A673 (cell line): ENCODE measurements around the gene TREML4.

ENCODE experiments used
- EZH2 ChIP-seq: fragments of 200-600 bp; sonication (generic); IDR thresholded peaks from 2 replicates; pipeline ENCODE4 v1.6.1; 2017; ENCODE audit warnings: borderline replicate concordance, low read depth, mild to moderate bottlenecking, mixed read lengths, antibody characterized with exemption, low read length; ENCODE audit not compliant: poor library complexity, severe bottlenecking
- TF ChIP-seq, protein P1 (sequence below): fragments of 300-800, 200-600 bp; sonication (generic); conservative IDR thresholded peaks from 2 replicates; pipeline ENCODE4 v1.5.1; 2017; ENCODE audit warnings: low read depth, mild to moderate bottlenecking, antibody characterized with exemption, low read length, moderate library complexity, mixed read lengths

DNA sequence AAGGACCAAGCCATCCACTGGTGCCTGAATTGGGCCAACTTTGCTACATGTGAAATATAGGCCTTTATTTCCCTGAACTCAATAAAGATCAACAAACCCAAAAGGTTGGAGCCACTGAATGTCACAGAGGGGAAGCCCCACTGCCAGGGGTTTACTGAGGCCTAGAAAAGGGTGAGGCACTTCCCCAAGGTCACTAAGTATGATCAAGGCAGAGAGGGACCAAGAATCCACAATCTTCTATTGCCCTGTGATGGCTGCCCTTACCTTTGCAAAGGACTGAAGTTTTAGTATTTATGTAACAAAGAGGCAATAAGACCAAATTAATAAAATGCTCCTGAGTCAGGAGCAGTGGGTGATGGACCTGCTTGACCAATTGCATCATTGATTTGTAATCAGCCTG, 40.3 kb downstream of the TREML4 start:
- TF ChIP-seq, protein P1, sequence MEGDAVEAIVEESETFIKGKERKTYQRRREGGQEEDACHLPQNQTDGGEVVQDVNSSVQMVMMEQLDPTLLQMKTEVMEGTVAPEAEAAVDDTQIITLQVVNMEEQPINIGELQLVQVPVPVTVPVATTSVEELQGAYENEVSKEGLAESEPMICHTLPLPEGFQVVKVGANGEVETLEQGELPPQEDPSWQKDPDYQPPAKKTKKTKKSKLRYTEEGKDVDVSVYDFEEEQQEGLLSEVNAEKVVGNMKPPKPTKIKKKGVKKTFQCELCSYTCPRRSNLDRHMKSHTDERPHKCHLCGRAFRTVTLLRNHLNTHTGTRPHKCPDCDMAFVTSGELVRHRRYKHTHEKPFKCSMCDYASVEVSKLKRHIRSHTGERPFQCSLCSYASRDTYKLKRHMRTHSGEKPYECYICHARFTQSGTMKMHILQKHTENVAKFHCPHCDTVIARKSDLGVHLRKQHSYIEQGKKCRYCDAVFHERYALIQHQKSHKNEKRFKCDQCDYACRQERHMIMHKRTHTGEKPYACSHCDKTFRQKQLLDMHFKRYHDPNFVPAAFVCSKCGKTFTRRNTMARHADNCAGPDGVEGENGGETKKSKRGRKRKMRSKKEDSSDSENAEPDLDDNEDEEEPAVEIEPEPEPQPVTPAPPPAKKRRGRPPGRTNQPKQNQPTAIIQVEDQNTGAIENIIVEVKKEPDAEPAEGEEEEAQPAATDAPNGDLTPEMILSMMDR: no peak
- TF ChIP-seq EZH2: no peak
